ENCODE data around the gene GTF3C6. TPM values are rescaled to one million over a fixed set of nuclear protein-coding genes. Genes with fewer than 3 reads are reported as not detected.
"Not testable (repeated sequence)": the region's sequence is repeated elsewhere in the genome, so short reads cannot be mapped to it uniquely, and the experiment has no call there.

The GTF3C6 gene
- polyA plus RNA-seq, 4 donors = 72.8 to 118 (median 94.2) TPM

DNA sequence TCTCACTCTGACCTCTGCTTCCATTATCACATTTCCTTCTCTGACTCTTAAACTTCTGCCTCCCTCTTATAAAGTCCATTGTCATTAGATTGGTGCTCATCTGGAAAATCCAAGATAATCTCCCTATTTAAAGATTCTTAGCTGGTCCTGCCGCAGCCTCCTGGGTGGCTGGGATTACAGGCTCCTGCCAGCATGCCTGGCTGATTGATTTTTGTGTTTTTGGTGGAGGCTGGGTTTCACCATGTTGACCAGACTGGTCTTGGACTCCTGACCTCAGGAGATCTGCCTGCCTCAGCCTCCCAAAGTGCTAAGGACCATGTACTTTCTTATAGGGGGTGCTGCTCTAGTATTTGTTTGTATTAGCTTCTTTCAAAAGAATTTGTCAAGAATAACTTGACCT is 18.1 kb downstream of the GTF3C6 start:
- no peak for DNase-seq (ENCODE audit: low read depth in 4 of 4, low spot score in 3 of 4)

DNA sequence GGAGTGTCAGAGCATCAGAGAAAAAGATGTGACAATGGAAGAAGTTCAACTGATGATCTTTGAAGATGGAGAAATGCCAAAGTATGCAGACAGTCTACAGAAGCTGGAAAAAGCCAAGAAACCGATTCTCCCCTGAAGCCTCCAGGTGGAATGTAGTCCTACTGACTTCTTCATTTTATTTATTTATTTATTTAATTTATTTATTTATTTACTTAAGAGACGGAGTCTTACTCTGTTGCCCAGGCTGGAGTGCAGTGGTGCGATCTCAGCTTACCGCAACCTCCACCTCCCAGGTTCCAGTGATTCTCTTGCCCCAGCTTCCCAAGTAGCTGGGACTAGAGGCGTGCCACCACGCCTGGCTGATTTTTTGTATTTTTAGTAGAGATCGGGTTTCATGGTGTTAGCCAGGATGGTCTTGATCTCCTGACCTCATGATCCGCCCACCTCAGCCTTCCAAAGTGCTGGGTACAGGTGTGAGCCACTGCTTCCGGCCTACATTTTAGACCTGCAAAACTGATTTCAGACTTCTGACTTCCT is 21.1 kb downstream of the GTF3C6 start:
- DNase-seq (ENCODE audit: low read depth in 4 of 4, low spot score in 3 of 4) = no peak

DNA sequence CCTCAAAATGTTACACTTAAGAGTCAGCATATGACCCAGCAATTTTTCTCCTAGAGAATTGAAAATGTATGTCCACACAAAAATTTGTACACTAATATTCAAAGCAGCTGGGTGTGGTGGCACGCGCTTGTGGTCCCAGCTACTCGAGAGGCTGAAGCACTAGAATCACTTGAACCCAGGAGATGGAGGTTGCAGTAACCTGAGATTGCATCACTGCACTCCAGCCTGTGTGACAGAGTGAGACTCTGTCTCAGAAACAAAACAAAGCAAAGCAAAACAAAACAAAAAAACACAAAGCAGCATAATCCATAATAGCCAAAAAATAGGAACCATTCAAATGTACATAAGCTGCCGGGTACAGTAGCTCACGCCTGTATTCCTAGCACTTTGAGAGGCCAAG is 21.7 kb downstream of the GTF3C6 start:
- no peak for DNase-seq (ENCODE audit: low read depth in 4 of 4, low spot score in 3 of 4)

DNA sequence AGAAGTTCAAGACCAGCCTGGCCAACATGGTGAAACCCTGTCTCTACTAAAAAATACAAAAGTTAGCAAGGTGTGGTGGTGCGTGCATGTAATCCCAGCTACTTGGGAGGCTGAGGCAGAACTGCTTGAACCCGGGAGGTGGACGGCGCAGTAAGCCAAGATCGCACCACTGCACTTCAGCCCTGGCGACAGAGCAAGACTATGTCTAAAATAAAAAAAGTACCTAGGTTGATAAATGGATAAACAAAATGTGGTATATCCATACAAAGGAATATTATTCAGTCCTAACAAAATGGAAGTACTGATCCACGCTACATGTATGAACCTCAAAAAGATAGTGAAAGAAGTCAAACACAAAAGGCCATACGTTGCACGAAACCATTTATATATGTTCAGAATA is 22.1 kb downstream of the GTF3C6 start:
- DNase-seq (ENCODE audit: low read depth in 4 of 4, low spot score in 3 of 4) = no peak

DNA sequence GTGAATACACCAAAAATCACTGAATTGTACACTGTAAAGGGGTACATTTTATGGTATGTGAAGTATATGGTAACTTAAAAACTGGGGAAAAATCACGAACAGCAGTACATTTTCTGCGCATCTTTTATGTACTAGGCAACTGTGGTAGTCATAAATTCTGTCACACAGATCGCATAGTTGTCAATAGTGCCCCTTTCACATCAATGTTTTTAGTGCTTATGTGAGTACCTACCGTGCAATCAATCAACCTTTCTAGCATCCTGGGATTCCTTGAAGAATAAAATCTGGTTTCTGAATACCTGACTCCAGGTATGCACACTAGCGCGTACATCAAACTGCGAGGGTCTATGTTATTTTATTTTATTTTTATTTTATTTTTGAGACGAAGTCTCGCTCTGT is 22.7 kb downstream of the GTF3C6 start:
- no peak for DNase-seq (ENCODE audit: low read depth in 4 of 4, low spot score in 3 of 4)

DNA sequence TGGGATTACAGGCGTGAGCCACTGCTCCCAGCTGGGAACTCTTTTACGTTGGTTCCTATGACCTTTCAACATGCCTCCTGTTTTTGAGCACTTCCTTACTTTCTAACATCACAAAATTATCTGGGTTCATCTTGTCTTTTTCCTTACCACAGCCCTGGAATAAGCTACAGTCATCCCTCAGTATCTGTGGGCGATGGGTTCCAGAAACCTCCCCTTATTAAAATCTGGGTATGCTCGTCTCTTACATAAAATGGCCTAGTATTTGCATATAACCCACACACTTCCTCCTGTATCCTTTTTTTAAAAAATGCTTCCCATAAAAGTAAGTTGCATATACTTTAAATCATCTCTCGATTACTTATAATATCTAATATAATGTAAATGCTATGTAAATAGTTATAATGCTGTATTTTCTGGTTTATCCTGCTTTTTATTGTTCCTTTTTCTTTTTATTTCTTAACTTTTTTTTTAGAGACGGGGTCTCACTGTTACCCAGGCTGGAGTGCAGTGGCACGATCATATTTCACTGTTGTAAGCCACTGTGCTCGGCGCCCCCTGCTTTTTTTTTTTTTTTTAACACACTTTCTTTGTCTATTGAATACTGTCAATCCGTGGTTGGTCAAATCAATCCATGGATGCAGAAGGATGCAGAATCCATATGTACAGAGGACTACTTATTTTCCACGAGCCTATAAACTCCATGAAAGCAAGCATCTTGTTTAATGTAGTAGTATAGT is 32.5 kb downstream of the GTF3C6 start:
- no peak for DNase-seq (ENCODE audit: low read depth in 4 of 4, low spot score in 3 of 4)

DNA sequence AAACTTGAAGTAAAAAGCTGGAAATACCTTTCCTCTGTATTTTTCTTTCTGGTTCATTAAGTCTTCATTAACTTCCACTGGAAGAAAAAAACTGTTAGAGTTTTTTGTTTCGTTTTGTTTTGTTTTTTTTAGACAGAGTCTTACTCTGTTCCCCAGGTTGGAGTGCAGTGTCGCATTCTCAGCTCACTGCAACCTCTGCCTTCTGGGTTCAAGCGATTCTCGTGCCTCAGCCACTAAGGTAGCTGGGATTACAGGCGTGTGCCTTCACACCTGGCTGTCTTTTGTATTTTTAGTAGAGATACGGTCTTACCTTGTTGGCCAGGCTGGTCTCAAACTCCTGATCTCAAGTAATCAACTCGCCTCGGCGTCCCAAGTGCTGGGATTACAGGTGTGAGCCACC is 38.2 kb downstream of the GTF3C6 start:
- no peak for DNase-seq (ENCODE audit: low read depth in 4 of 4, low spot score in 3 of 4)

DNA sequence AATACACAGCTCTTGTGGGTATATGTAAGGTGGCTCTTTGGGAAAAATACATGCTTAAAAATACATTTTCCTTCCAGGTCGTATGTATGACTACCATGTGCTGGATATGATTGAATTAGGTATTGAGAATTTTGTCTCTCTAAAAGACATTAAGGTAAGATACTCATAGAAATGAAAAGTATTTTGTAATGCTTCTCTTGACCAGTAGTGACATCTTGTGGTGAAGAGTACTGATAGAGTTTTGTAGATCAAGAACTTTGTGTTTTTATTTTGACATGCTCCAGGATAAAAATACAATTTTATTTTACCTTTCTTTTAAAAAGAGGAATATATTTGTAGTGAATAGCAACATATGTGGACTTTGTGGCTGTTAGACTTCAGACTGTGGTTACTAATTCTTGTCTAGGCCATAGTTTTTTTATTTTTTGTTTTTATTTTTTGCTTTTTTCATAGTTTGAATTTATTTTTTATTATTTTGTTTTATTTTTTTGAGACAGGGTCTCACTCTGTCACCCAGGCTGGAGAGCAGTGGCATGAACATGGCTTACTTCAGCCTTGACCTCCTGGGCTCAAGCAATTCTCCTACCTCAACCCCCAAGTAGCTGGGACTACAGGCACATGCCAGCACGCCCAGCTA is 41.2 kb downstream of the GTF3C6 start:
- no peak for DNase-seq (ENCODE audit: low read depth in 4 of 4, low spot score in 3 of 4)

DNA sequence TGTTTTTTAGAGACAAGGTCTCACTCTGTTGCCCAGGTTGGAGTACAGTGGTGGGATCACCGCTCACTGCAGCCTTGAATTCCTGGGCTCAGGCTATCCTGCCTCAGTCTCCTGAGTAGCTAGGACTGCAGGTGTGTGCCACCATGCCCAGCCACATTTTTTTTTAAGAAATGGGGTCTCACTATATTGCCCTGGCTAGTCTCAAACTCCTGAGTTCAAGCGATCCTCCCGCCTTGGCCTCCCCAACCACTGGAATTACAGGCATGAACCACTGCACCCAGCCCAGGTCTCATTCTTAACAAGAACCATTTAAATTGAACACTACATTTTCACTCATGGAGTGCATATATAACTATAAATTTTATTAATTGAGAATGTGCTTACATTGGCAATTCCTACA is 43.8 kb downstream of the GTF3C6 start:
- DNase-seq (ENCODE audit: low read depth in 4 of 4, low spot score in 3 of 4) = no peak

DNA sequence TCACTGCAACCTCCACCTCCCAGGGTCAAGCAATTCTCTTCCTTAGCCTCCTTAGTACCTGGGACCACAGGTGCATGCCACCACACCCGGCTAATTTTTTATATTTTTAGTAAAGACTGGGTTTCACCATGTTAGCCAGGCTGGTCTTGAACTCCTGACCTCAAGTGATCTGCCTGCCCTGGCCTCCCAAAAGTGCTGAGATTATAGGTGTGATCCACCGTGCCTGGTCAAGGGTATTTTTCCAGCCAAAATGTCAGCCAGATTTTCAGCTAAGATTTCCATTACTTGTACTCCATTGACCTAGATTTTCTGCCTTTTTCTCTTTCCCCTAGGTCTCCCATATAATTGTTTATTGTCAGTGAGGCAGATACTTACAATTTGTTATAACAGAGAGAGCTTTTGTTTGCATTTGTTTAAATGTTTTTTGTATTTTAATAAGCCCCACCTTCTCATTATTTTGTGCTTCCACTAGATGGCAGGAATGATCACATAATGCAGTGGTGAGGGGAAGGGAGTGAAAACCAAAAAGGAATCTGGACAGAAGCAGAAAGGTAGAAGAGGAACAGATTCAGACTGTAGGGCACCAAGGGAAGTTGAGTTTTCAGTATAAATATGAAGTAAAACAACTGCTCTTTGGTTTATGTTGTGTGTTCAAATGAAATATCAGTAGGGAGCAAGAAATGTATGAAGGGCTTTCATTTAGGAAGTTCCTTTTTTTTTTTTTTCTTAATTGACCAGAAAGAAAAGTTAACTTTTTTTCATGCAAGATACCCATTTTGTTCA is 53.0 kb downstream of the GTF3C6 start:
- peak in 1 of 4 donors; percentile 48 for DNase-seq (ENCODE audit: low read depth in 4 of 4, low spot score in 3 of 4)

DNA sequence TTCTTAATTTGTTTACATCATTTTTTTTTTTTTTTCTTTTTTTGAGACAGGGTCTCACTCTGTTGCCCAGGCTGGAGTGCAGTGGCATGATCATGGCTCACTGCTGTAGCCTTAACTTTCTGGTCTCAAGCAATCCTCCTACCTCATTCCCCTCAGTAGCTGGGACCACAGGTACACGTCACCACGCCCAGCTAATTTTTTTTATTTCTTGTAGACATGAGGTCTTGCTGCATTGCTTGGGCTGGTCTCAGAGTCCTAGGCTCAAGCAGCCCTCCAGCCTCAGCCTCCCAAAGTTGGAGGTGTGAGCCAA is 53.6 kb downstream of the GTF3C6 start:
- DNase-seq (ENCODE audit: low read depth in 4 of 4, low spot score in 3 of 4) = no peak

DNA sequence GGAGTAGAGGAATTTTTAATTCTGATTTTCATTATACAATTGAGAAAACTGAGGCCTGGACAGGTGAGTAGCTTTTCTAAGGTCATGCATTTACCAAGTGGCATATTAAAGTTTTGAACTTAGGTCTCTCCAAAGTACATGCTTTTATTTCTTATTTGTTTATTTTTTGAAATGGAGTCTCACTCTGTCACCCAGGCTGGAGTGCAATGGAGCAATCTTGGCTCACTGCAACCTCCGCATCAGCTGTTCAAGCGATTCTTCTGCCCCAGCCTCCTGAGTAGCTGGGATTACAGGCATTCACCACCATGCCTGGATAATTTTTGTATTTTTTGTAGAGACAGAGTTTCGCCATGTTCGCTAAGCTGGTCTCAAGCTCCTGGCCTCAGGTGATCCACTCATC is 54.0 kb downstream of the GTF3C6 start:
- DNase-seq (ENCODE audit: low read depth in 4 of 4, low spot score in 3 of 4) = not testable (repeated sequence)

DNA sequence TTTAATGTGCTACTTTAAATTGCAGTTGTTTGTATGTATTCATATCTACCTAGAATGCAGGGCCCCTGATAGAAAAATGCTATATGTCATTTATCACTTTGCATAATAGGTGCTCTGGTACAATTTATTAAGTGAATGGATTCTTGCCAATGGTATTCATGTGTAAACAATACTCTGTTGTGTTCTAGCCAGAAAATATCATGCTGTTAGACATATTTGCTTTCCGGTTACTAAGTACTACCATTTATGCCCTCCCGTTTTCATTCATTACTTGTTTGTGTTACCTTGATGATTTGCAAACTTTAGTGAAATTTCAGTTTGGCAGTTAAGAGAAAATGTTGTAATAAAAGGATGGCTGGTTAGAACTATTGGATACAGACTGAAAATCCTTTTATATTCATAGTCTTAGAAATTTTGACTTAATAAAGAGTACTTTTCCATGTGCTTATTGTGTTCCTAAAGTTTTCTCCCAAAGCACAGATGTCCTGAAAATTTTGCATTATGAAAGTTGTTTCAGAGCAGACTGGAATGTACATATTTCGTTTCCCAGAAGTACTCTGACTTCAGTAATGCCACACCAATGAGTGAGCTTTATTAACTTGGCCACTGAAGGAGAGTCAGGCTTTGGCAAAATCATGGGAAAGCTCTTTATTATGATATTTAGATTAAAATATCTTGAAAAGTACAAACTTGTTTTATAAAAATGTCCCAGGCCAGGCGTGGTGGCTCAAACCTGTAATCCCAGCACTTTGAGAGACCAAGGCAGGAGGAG is 54.8 kb downstream of the GTF3C6 start:
- DNase-seq (ENCODE audit: low read depth in 4 of 4, low spot score in 3 of 4) = no peak

DNA sequence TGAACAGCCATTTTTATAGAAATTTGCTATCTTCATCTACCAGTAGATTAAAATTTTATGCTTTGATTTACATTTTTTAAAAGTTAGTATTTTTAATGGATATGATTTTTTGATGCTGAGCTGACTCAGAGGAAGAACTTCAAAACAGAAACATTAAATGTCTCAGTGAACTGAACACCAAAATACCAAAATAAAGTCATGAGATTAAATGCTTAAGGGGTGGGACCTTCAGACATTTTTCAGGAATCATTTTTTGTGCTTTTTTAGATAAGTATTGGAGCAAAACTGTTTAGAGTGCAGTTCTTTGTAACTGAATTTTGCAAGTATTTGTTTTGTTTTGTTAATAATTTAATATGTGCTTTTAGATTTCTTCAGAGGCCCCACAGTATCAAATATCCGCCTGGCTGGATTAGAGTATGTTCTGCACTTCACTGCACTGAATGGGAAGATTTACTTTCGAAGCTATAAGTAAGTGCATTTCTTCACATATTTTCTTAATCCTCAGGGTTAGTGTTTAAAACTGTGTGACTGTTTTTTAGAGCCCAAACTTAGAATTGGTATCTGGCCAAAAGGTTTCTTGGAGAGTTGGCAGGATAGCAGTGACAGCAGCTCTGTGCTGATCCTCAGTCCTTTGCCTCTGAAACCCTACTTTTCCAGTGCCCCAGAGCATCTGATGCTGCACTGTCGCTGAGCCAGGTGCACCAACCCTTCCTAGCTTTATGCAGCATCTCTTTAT is 57.1 kb downstream of the GTF3C6 start:
- DNase-seq (ENCODE audit: low read depth in 4 of 4, low spot score in 3 of 4) = no peak

DNA sequence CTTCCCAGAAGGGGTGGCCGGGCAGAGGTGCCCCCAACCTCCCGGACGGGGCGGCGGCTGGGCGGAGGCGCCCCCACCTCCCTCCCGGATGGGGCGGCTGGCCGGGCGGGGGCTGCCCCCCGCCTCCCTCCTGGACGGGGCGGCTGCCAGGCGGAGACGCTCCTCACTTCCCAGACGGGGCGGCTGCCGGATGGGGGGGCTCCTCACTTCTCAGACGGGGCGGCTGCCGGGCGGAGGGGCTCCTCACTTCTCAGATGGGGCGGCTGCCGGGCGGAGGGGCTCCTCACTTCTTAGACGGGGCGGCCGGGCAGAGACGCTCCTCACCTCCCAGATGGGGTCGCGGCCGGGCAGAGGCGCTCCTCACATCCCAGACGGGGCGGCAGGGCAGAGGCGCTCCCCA is 58.7 kb downstream of the GTF3C6 start:
- DNase-seq (ENCODE audit: low read depth in 4 of 4, low spot score in 3 of 4) = not testable (repeated sequence)

Other genes with a start within 250 kb of the GTF3C6 start
- 10 to 100 TPM; 31.3 to 48.7 (median 45.4) TPM for gene CDK19, start 143.2 kb upstream of the GTF3C6 start, polyA plus RNA-seq (ENCODE audit: insufficient read length in 4 of 4)
- gene AMD1, start 83.9 kb upstream of the GTF3C6 start, polyA plus RNA-seq (ENCODE audit: insufficient read length in 4 of 4) = 10 to 100 TPM; 77.8 to 88.7 (median 79.3) TPM
- 10 to 100 TPM; 32.2 to 42.6 (median 36.1) TPM for gene RPF2, start 23.3 kb downstream of the GTF3C6 start, polyA plus RNA-seq (ENCODE audit: insufficient read length in 4 of 4)
- 10 to 100 TPM in 3 of 4 donors, 1 to 10 TPM in 1; 1.1 to 29.2 (median 24.5) TPM for gene SLC16A10, start 128.8 kb downstream of the GTF3C6 start, polyA plus RNA-seq (ENCODE audit: insufficient read length in 4 of 4)

Data from left renal pelvis (tissue), 4 donors.